Neural progenitor cell (in vitro differentiated cells): Measurements from ENCODE around the gene SNAI1. TPM values are rescaled to one million over a fixed set of nuclear protein-coding genes. Genes with fewer than 3 reads are reported as not detected.

ENCODE experiments used
- DNase-seq: peaks from one replicate; pipeline ENCODE4 v3.0.0-alpha.2; 2016; ENCODE audit warnings: low spot score
- H2AFZ ChIP-seq: fragments of 200-600 bp; sonication (generic); replicated peaks from 2 replicates; pipeline ENCODE4 v1.6.1; 2016; ENCODE audit warnings: antibody characterized with exemption
- H3F3A ChIP-seq: fragments of 200-600 bp; sonication (generic); 2 replicates; pipeline ENCODE4 v1.6.1; 2016; ENCODE audit warnings: antibody characterized with exemption, low read depth
- H3K27ac ChIP-seq: fragments of 200-600 bp; sonication (generic); 2 replicates; pipeline ENCODE4 v1.5.1; 2016; ENCODE audit warnings: mild to moderate bottlenecking
- H3K27me3 ChIP-seq: fragments of 200-600 bp; sonication (generic); 2 replicates; pipeline ENCODE4 v1.6.1; 2016; ENCODE audit warnings: mild to moderate bottlenecking, moderate library complexity
- H3K36me3 ChIP-seq: fragments of 200-600 bp; sonication (generic); 2 replicates; pipeline ENCODE4 v1.5.1; 2016
- H3K4me1 ChIP-seq: fragments of 200-600 bp; sonication (generic); 2 replicates; pipeline ENCODE4 v1.6.1; 2016; ENCODE audit warnings: mixed run types
- H3K4me2 ChIP-seq: fragments of 200-600 bp; sonication (generic); 2 replicates; pipeline ENCODE4 v1.6.1; 2016
- H3K4me3 ChIP-seq: fragments of 200-600 bp; sonication (generic); 2 replicates; pipeline ENCODE4 v1.5.1; 2016
- H3K79me2 ChIP-seq: fragments of 200-600 bp; sonication (generic); 2 replicates; pipeline ENCODE4 v1.6.1; 2016; ENCODE audit warnings: low read depth
- H3K9ac ChIP-seq: fragments of 200-600 bp; sonication (generic); 2 replicates; pipeline ENCODE4 v1.6.1; 2016
- H3K9me3 ChIP-seq: fragments of 200-600 bp; sonication (generic); 2 replicates; pipeline ENCODE4 v1.5.1; 2016; ENCODE audit warnings: low read depth
- H4K20me1 ChIP-seq: fragments of 200-600 bp; sonication (generic); 2 replicates; pipeline ENCODE4 v1.6.1; 2016; ENCODE audit warnings: low read depth
- H3K27ac Mint-ChIP-seq: 3 replicates; pipeline ENCODE4 v1.8.0; 2021; ENCODE audit warnings: mixed read lengths
- H3K27me3 Mint-ChIP-seq: 2 replicates; pipeline ENCODE4 v1.8.0; 2022; ENCODE audit warnings: low read depth, mild to moderate bottlenecking, inconsistent platforms, moderate library complexity, mixed read lengths; ENCODE audit not compliant: insufficient read depth
- H3K36me3 Mint-ChIP-seq: 3 replicates; pipeline ENCODE4 v1.8.0; 2021; ENCODE audit warnings: mixed read lengths
- H3K4me1 Mint-ChIP-seq: 3 replicates; pipeline ENCODE4 v1.8.0; 2021; ENCODE audit warnings: mixed read lengths
- H3K4me3 Mint-ChIP-seq: 3 replicates; pipeline ENCODE4 v1.8.0; 2021; ENCODE audit warnings: mild to moderate bottlenecking, moderate library complexity, mixed read lengths
- H3K9me3 Mint-ChIP-seq: 3 replicates; pipeline ENCODE4 v1.8.0; 2020; ENCODE audit warnings: mixed read lengths
- EZH2 ChIP-seq: fragments of 200-600 bp; sonication (generic); IDR thresholded peaks from 2 replicates; pipeline ENCODE4 v1.6.1; 2017; ENCODE audit warnings: antibody characterized with exemption, mild to moderate bottlenecking, moderate library complexity
- EZH2phosphoT487 ChIP-seq: fragments of 200-600 bp; sonication (generic); IDR thresholded peaks from 2 replicates; pipeline ENCODE4 v1.6.1; 2017; ENCODE audit warnings: antibody characterized with exemption
- total RNA-seq: library from RNA; depleted of rRNA; stranded (reverse); fragments of >200 nt; gene quantifications from 2 replicates; pipeline ENCODE4 v1.2.3, GENCODE V29; 2015; ENCODE audit warnings: low replicate concordance
- TF ChIP-seq, protein P1 (sequence below): fragments of 200-600 bp; sonication (generic); IDR thresholded peaks from 2 replicates; pipeline ENCODE4 v1.5.1; 2017; ENCODE audit warnings: antibody characterized with exemption, mild to moderate bottlenecking

The SNAI1 gene
- total RNA-seq, 1 donor from 2014 or later = 1.1 TPM

DNA sequence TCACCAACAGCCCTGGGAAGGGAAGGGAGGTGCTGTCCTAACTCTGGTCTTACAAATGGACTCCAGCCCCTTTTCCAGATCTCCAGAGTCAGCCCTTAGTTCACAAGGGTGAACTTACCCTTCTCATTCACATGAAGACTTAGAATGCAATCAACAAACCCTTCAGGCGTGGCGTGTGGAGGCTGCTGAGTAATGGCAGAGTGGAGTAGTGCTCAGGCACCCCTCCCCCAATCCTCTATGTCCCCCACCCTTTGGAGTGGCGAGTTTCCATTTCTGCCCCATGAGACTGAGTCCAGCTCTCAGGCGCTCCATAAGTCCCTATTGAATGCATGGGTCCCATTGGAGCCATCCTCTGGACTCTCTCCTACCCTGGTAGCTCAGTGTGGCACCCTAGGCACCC, 3.3 kb downstream of the SNAI1 start:
- DNase-seq = no peak
- H3K9me3 ChIP-seq = no peaks in the 10 kb centered on the region
- H3K79me2 ChIP-seq = peaks cover 16% of the 10 kb centered on the region
- Mint-ChIP-seq H3K9me3 (no peaks in the 10 kb centered on the region), H3K27me3 (peaks cover 8% of the 10 kb centered on the region), H3K4me1 (peaks cover 79% of the 10 kb centered on the region), H3K27ac (no peak overlapping the region), H3K4me3 (peak overlapping the region; percentile 17), H3K36me3 (no peaks in the 10 kb centered on the region)
- peaks cover 13% of the 10 kb centered on the region for H4K20me1 ChIP-seq
- no peak for TF ChIP-seq EZH2
- TF ChIP-seq, protein P1, sequence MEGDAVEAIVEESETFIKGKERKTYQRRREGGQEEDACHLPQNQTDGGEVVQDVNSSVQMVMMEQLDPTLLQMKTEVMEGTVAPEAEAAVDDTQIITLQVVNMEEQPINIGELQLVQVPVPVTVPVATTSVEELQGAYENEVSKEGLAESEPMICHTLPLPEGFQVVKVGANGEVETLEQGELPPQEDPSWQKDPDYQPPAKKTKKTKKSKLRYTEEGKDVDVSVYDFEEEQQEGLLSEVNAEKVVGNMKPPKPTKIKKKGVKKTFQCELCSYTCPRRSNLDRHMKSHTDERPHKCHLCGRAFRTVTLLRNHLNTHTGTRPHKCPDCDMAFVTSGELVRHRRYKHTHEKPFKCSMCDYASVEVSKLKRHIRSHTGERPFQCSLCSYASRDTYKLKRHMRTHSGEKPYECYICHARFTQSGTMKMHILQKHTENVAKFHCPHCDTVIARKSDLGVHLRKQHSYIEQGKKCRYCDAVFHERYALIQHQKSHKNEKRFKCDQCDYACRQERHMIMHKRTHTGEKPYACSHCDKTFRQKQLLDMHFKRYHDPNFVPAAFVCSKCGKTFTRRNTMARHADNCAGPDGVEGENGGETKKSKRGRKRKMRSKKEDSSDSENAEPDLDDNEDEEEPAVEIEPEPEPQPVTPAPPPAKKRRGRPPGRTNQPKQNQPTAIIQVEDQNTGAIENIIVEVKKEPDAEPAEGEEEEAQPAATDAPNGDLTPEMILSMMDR = no peak
- TF ChIP-seq EZH2phosphoT487 = no peak
- H3F3A ChIP-seq = peaks cover 61% of the 10 kb centered on the region
- no peaks in the 10 kb centered on the region for H3K36me3 ChIP-seq
- peaks cover 69% of the 10 kb centered on the region for H3K4me1 ChIP-seq
- H3K27me3 ChIP-seq = peaks cover 13% of the 10 kb centered on the region
- H3K4me2 ChIP-seq = peak overlapping the region; percentile 61
- no peak overlapping the region for H3K27ac ChIP-seq
- no peak overlapping the region for H3K9ac ChIP-seq
- H3K4me3 ChIP-seq = no peak overlapping the region
- H2AFZ ChIP-seq = no peak overlapping the region

DNA sequence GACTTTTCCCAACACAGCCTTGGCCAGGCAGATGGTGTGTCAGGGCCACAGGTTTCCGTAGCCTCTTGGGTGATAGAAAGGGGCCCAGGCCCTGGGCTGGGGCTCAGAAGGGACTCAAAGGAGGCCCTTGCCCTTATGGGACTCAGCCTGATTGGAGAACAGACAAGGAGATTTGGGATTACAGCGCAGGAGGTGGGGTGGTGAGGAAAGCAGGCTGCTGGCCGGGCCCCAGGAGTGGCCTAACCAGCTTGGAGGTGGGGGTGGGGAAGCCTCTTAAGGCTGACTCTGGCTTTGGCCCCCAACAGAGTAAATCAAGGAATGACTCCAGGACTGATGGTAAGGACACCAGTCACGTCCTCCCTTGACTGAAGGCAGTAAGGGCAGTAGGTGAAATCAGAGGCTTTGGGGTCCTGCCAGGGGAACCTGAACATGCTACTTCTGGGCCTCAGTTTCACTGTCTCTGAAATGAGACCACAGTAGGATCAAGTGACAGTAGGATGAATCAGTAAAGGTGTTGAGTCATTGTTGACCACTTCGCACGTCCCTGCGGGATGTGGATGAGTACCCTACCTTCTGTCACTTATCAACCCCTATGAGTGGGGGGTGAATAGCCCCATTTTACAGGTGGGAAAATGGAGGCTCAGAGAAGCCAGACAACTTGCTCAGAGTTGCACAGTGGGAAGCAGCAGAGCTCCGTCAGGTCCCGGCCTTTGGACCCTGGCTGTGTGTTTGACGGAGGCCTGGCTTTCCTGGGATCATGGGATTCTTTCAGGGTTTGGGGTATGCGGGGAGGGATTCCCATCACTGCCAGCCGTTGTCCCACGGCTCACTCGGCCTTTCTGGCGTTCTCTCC, 4.5 kb downstream of the SNAI1 start:
- TF ChIP-seq EZH2phosphoT487 = no peak
- TF ChIP-seq, protein P1 = no peak
- no peak for TF ChIP-seq EZH2
- Mint-ChIP-seq H3K9me3 (no peaks in the 10 kb centered on the region), H3K4me1 (peaks cover 75% of the 10 kb centered on the region), H3K4me3 (no peak overlapping the region), H3K27ac (no peak overlapping the region), H3K27me3 (peaks cover 2% of the 10 kb centered on the region), H3K36me3 (no peaks in the 10 kb centered on the region)
- peak; percentile 48 for DNase-seq
- Histone ChIP-seq H3K27me3 (peaks cover 1% of the 10 kb centered on the region), H3K9ac (no peak overlapping the region), H3K4me2 (peak overlapping the region; percentile 61), H3K27ac (no peak overlapping the region), H3K36me3 (no peaks in the 10 kb centered on the region), H3K79me2 (peaks cover 16% of the 10 kb centered on the region), H3K4me3 (no peak overlapping the region), H3K9me3 (no peaks in the 10 kb centered on the region), H3F3A (peaks cover 52% of the 10 kb centered on the region), H4K20me1 (peaks cover 13% of the 10 kb centered on the region), H3K4me1 (peaks cover 62% of the 10 kb centered on the region), H2AFZ (no peak overlapping the region)

DNA sequence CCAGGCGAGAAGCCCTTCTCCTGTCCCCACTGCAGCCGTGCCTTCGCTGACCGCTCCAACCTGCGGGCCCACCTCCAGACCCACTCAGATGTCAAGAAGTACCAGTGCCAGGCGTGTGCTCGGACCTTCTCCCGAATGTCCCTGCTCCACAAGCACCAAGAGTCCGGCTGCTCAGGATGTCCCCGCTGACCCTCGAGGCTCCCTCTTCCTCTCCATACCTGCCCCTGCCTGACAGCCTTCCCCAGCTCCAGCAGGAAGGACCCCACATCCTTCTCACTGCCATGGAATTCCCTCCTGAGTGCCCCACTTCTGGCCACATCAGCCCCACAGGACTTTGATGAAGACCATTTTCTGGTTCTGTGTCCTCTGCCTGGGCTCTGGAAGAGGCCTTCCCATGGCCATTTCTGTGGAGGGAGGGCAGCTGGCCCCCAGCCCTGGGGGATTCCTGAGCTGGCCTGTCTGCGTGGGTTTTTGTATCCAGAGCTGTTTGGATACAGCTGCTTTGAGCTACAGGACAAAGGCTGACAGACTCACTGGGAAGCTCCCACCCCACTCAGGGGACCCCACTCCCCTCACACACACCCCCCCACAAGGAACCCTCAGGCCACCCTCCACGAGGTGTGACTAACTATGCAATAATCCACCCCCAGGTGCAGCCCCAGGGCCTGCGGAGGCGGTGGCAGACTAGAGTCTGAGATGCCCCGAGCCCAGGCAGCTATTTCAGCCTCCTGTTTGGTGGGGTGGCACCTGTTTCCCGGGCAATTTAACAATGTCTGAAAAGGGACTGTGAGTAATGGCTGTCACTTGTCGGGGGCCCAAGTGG, 5.3 kb downstream of the SNAI1 start:
- Histone ChIP-seq H3K9ac (no peak overlapping the region), H2AFZ (no peak overlapping the region), H3K36me3 (no peaks in the 10 kb centered on the region), H3F3A (peaks cover 51% of the 10 kb centered on the region), H3K27ac (peak overlapping the region; percentile 3), H3K27me3 (no peaks in the 10 kb centered on the region), H4K20me1 (peaks cover 13% of the 10 kb centered on the region), H3K4me3 (no peak overlapping the region), H3K4me2 (no peak overlapping the region), H3K4me1 (peaks cover 61% of the 10 kb centered on the region), H3K79me2 (peaks cover 15% of the 10 kb centered on the region), H3K9me3 (no peaks in the 10 kb centered on the region)
- no peak for DNase-seq
- TF ChIP-seq EZH2phosphoT487 = no peak
- TF ChIP-seq EZH2 = no peak
- TF ChIP-seq, protein P1 = no peak
- H3K36me3 Mint-ChIP-seq = no peaks in the 10 kb centered on the region
- H3K9me3 Mint-ChIP-seq = no peaks in the 10 kb centered on the region
- no peak overlapping the region for H3K4me3 Mint-ChIP-seq
- H3K4me1 Mint-ChIP-seq = peaks cover 74% of the 10 kb centered on the region
- H3K27me3 Mint-ChIP-seq = peaks cover 2% of the 10 kb centered on the region
- no peak overlapping the region for H3K27ac Mint-ChIP-seq
